HepG2 (cell line): Measurements from ENCODE around the gene KMT2B. TPM values are rescaled to one million over a fixed set of nuclear protein-coding genes. Genes with fewer than 3 reads are reported as not detected.

Source experiments
- ATAC-seq: fragments of 200-7000 bp; cut with Tn5 transposase; 3 replicates; pipeline ENCODE4 v1.9.1; 2020; ENCODE audit warnings: mild to moderate bottlenecking, moderate library complexity
- BruUV-seq: library from RNA; stranded (reverse); fragments of 400-500 nt; replicated peaks from 2 replicates; lab custom pipeline; 2021; lab: Mats Ljungman, UMichigan
- CTCF ChIA-PET: fragments of 300-600 bp; formaldehyde crosslinking; extraction: SDS; loops from one replicate; lab custom pipeline; 2021; ENCODE audit warnings: low total read pairs, inconsistent platforms, low intra/inter-chr PET ratio; lab: Yijun Ruan, JAX
- POLR2A ChIA-PET: fragments of 350-600 bp; sonication (Branson Sonifier 250); formaldehyde crosslinking; loops from one replicate; lab custom pipeline; 2020; ENCODE audit warnings: antibody characterized with exemption, inconsistent platforms; lab: Yijun Ruan, JAX
- DNase-seq: peaks from one replicate; pipeline ENCODE4 v3.0.0-alpha.2; 2015; ENCODE audit warnings: low spot score
- FAIRE-seq: peaks from 3 replicates; lab custom pipeline; 2011; peaks lifted over from hg19 to GRCh38; lab: Jason Lieb, UNC
- H2AFZ ChIP-seq: one replicate; pipeline ENCODE4 v1.6.1; 2011; ENCODE audit warnings: low read length, inconsistent platforms
- H3K27ac ChIP-seq: fragments of 300-600 bp; 3 replicates; pipeline ENCODE4 v1.8.0; 2011; ENCODE audit warnings: mixed run types, mild to moderate bottlenecking, mixed read lengths, low read length, inconsistent platforms; ENCODE audit not compliant: insufficient read depth; ENCODE audit errors: extremely low read length
- H3K27me3 ChIP-seq, 2 experiments: fragments of 200-600 bp in 1 of 2; 2 replicates in 1 of 2; 3 replicates in 1 of 2; pipeline versions ENCODE4 v1.6.0 to v1.8.0; 2011; ENCODE audit warnings: low read length in 2 of 2, mild to moderate bottlenecking in 2 of 2, moderate library complexity in 2 of 2, inconsistent platforms in 1 of 2; ENCODE audit not compliant: insufficient read depth in 2 of 2, control insufficient read depth in 1 of 2
- H3K36me3 ChIP-seq, 2 experiments: fragments of 200-600 bp in 1 of 2; replicated peaks in 1 of 2; 2 replicates in 1 of 2; 3 replicates in 1 of 2; pipeline versions ENCODE4 v1.5.1 to v1.8.0; 2011; ENCODE audit warnings: low read length in 2 of 2, inconsistent platforms in 1 of 2; ENCODE audit not compliant: insufficient read depth in 2 of 2, control insufficient read depth in 1 of 2
- H3K4me1 ChIP-seq: 2 replicates; pipeline ENCODE4 v1.5.1; 2012; ENCODE audit warnings: low read length, inconsistent platforms; ENCODE audit not compliant: insufficient read depth
- H3K4me2 ChIP-seq: 2 replicates; pipeline ENCODE4 v1.6.0; 2011; ENCODE audit warnings: low read depth, low read length, inconsistent platforms
- H3K4me3 ChIP-seq, 3 experiments: fragments of 200-600 bp in 1 of 3; sonication (generic), shearing (Covaris generic) in 1 of 3; replicated peaks in 1 of 3; 2 replicates each; pipeline ENCODE4 v1.5.1; 2011 to 2016; ENCODE audit warnings: low read length in 3 of 3, inconsistent platforms in 2 of 3, low read depth in 2 of 3, mild to moderate bottlenecking in 2 of 3, control low read depth in 1 of 3, mixed read lengths in 1 of 3; ENCODE audit not compliant: insufficient read depth in 1 of 3
- H3K79me2 ChIP-seq: one replicate; pipeline ENCODE4 v1.6.1; 2011; ENCODE audit warnings: low read length, inconsistent platforms; ENCODE audit not compliant: insufficient read depth
- H3K9ac ChIP-seq: 2 replicates; pipeline ENCODE4 v1.6.0; 2011; ENCODE audit warnings: mild to moderate bottlenecking, low read depth, low read length, inconsistent platforms; ENCODE audit not compliant: insufficient read depth
- H3K9me3 ChIP-seq: 2 replicates; pipeline ENCODE4 v1.5.1; 2012; ENCODE audit warnings: mild to moderate bottlenecking, low read length
- H4K20me1 ChIP-seq: 2 replicates; pipeline ENCODE4 v1.6.0; 2011; ENCODE audit warnings: inconsistent platforms, mild to moderate bottlenecking, low read length, moderate library complexity; ENCODE audit not compliant: insufficient read depth
- CREB3 ChIP-seq: sonication (generic); formaldehyde crosslinking; IDR thresholded peaks from 2 replicates; pipeline ENCODE4 v1.5.0; 2020; ENCODE audit warnings: missing genetic modification reagents
- ERF ChIP-seq: IDR thresholded peaks from 2 replicates; pipeline ENCODE4 v1.6.1; 2018; ENCODE audit warnings: missing biosample characterization, missing genetic modification reagents
- FOXK1 ChIP-seq: sonication (generic); formaldehyde crosslinking; IDR thresholded peaks from 2 replicates; pipeline ENCODE4 v1.4.0; 2020; ENCODE audit warnings: low read depth, missing genetic modification reagents, borderline replicate concordance
- KLF12 ChIP-seq: sonication (generic); formaldehyde crosslinking; IDR thresholded peaks from 2 replicates; pipeline ENCODE4 v1.4.0; 2020; ENCODE audit warnings: missing genetic modification reagents, borderline replicate concordance
- MBNL3 ChIP-seq: fragments of 250-450 bp; sonication (Bioruptor Pico); conservative IDR thresholded peaks from 2 replicates; pipeline ENCODE4 v1.8.0; 2022; ENCODE audit warnings: mild to moderate bottlenecking, inconsistent platforms
- MED8 ChIP-seq: sonication (generic); formaldehyde crosslinking; IDR thresholded peaks from 2 replicates; pipeline ENCODE4 v1.8.1; 2023; ENCODE audit warnings: mild to moderate bottlenecking, missing genetic modification reagents; ENCODE audit not compliant: insufficient replicate concordance
- MIXL1 ChIP-seq: IDR thresholded peaks from 2 replicates; pipeline ENCODE4 v1.6.1; 2016
- ZFY ChIP-seq: sonication (generic); formaldehyde crosslinking; IDR thresholded peaks from 2 replicates; pipeline ENCODE4 v1.4.0; 2020; ENCODE audit warnings: missing genetic modification reagents
- ZNF234 ChIP-seq: sonication (generic); formaldehyde crosslinking; conservative IDR thresholded peaks from 2 replicates; pipeline ENCODE4 v1.5.1; 2020; ENCODE audit warnings: mild to moderate bottlenecking, missing genetic modification reagents
- ZNF296 ChIP-seq: sonication (generic); formaldehyde crosslinking; conservative IDR thresholded peaks from 2 replicates; pipeline ENCODE4 v1.5.0; 2020; ENCODE audit warnings: mild to moderate bottlenecking, missing genetic modification reagents
- ZNF34 ChIP-seq: sonication (generic); formaldehyde crosslinking; IDR thresholded peaks from 2 replicates; pipeline ENCODE4 v1.4.0; 2020; ENCODE audit warnings: mild to moderate bottlenecking, missing genetic modification reagents, borderline replicate concordance
- ZNF576 ChIP-seq: sonication (generic); formaldehyde crosslinking; IDR thresholded peaks from 2 replicates; pipeline ENCODE4 v1.4.0; 2020; ENCODE audit warnings: mild to moderate bottlenecking, missing genetic modification reagents
- WGBS: methylation state at CpG from one replicate; pipeline ENCODE4 v1.1.6; 2017; ENCODE audit warnings: low lambda C conversion rate; 5-methylcytosine and 5-hydroxymethylcytosine counted together
- in situ Hi-C: cut with HindIII; loops from 2 replicates; pipeline ENCODE4 v1.10.0; 2017; ENCODE audit warnings: low pct_unique_long_range_greater_than_20kb; ENCODE audit not compliant: extremely low pct_ligation_motif_present
- intact Hi-C: fragments of 100-400 bp; cut with micrococcal nuclease; formaldehyde crosslinking; loops from one replicate; pipeline ENCODE4 v1.10.0; 2022; ENCODE audit not compliant: unreplicated experiment
- polyA plus RNA-seq, 8 experiments: library from polyadenylated mRNA; depleted of rRNA in 3 of 8; stranded (reverse) in 7 of 8; unstranded in 1 of 8; fragments of >200 nt; fragmentation: Illumina TruSeq in 4 of 8; extraction: Trizol in 4 of 8; gene quantifications; 2 replicates each; pipeline versions ENCODE4 v1.2.1 to v1.2.3, GENCODE V29; 2011 to 2016; ENCODE audit warnings: low read depth in 4 of 8, missing spikeins in 1 of 8, mixed read lengths in 1 of 8; ENCODE audit not compliant: insufficient read depth in 1 of 8
- total RNA-seq, 5 experiments: library from RNA; depleted of rRNA; stranded (reverse); fragments of >200 nt; fragmentation: Illumina TruSeq; extraction: Trizol; gene quantifications; 2 replicates each; pipeline ENCODE4 v1.2.3, GENCODE V29; 2016; ENCODE audit warnings: low read depth in 1 of 5

Gene KMT2B
- total and polyA plus RNA-seq, 2 of the 13 experiments (the other 11 are each of a cell fraction or from before 2014, with no cell fraction given), result 6.2 to 16.9 TPM

- WGBS, result 8% methylated on average over 4 of the region's 4 CpGs
- in situ Hi-C loops (no loop called here), intact Hi-C loops (loop anchor here (10.0 kb wide), 1 partner anchor 51 kb away; no protein-coding TSS in a partner anchor)
- ChIA-PET POLR2A (interaction anchor here (0.6 to 1.9 kb wide), 9 partner anchors 11 to 102 kb away, joined by 3 to 11 read pairs (median 3); partner anchors contain the start of genes COX6B1, HSPB6 and PROSER3), CTCF (no interaction called here)
- peak overlapping the region; percentile 82 to 99 (median 96) for H3K4me3 ChIP-seq
- peak overlapping the region; percentile 84 for H3K9ac ChIP-seq
- H3K4me1 ChIP-seq, result peaks cover 51% of the 10 kb centered on the region
- H3K4me2 ChIP-seq, result peak overlapping the region; percentile 86
- FAIRE-seq (no peak), ATAC-seq (no peak), DNase-seq (no peak)
- H3K9me3 ChIP-seq, result no peaks in the 10 kb centered on the region
- H4K20me1 ChIP-seq, result no peaks in the 10 kb centered on the region
- H2AFZ ChIP-seq, result no peak overlapping the region
- no TSS peak for BruUV-seq
- peak overlapping the region; percentile 94 for H3K27ac ChIP-seq
- H3K27me3 ChIP-seq, result no peaks in the 10 kb centered on the region; a peak in 1 of 5 replicates
- TF ChIP-seq ZNF296 (CRISPR knock-in tag) (no peak), ZNF576 (CRISPR knock-in tag) (no peak), MED8 (CRISPR knock-in tag) (no peak), CREB3 (CRISPR knock-in tag) (no peak), ZFY (CRISPR knock-in tag) (no peak), FOXK1 (CRISPR knock-in tag) (no peak), MBNL3 (CRISPR knock-in tag) (no peak), ERF (no peak), KLF12 (CRISPR knock-in tag) (no peak), ZNF34 (CRISPR knock-in tag) (no peak), ZNF234 (CRISPR knock-in tag) (no peak), MIXL1 (no peak)
- peaks cover 20% of the 10 kb centered on the region for H3K79me2 ChIP-seq
- no peaks in the 10 kb centered on the region for H3K36me3 ChIP-seq
Observed at GRCh38 chr19:35746087-35746462, 28.3 kb downstream of the KMT2B start.
